Lower leg skin (tissue), 3 donors: ENCODE results near the gene CHI3L2.

Experiments used
- CTCF ChIP-seq, 3 donors: fragments of 450-650 bp; IDR thresholded peaks; one replicate each; pipeline ENCODE4 v1.5.1; 2016; ENCODE audit warnings: antibody characterized with exemption in 3 of 3, mild to moderate bottlenecking in 3 of 3, moderate library complexity in 2 of 3
- POLR2A ChIP-seq, 2 donors: fragments of 450-650 bp; IDR thresholded peaks; one replicate each; pipeline ENCODE4 v1.6.1; 2016 to 2017; ENCODE audit warnings: antibody characterized with exemption in 2 of 2, mild to moderate bottlenecking in 1 of 2, moderate library complexity in 1 of 2

GRCh38 chr1:111184663-111185062 is 42.9 kb upstream of the CHI3L2 start:
- TF ChIP-seq CTCF (IDR thresholded peaks at IDR 0.05) (no peak), POLR2A (IDR thresholded peaks at IDR 0.05) (no peak)
